Body of pancreas (tissue), 4 donors: Measurements from ENCODE around the gene CSF2RB. TPM values are rescaled to one million over a fixed set of nuclear protein-coding genes. Genes with fewer than 3 reads are reported as not detected.

Experiments used
- ATAC-seq: fragments of 150-250 bp; one replicate; pipeline ENCODE4 v1.9.1; 2016
- DNase-seq, 4 donors: peaks; one replicate each; pipeline ENCODE4 v3.0.0-alpha.2; 2019
- H3K27ac ChIP-seq, 4 donors: fragments of 200-600 bp; sonication (generic); 1 replicate in 3 of 4; 2 replicates in 1 of 4; pipeline versions ENCODE4 v1.5.1 to v1.6.1; 2016 to 2019; ENCODE audit warnings: mild to moderate bottlenecking in 1 of 4, mixed read lengths in 1 of 4, moderate library complexity in 1 of 4
- H3K27me3 ChIP-seq, 2 donors: fragments of 200-600 bp; sonication (generic); one replicate each; pipeline ENCODE4 v1.6.0; 2016; ENCODE audit warnings: mild to moderate bottlenecking in 1 of 2
- H3K36me3 ChIP-seq, 2 donors: fragments of 200-600 bp; sonication (generic); replicated peaks in 1 of 2; 2 replicates each; pipeline ENCODE4 v1.5.1; 2016; ENCODE audit warnings: low read depth in 2 of 2; ENCODE audit not compliant: insufficient read depth in 1 of 2
- H3K4me1 ChIP-seq: fragments of 200-600 bp; sonication (generic); one replicate; pipeline ENCODE4 v1.6.0; 2016
- H3K4me3 ChIP-seq, 2 donors: fragments of 200-600 bp; sonication (generic); 1 replicate in 1 of 2; 2 replicates in 1 of 2; pipeline ENCODE4 v1.5.1; 2016 to 2019
- H3K9me3 ChIP-seq, 3 donors: fragments of 200-600 bp; sonication (generic); 1 replicate in 2 of 3; 2 replicates in 1 of 3; pipeline ENCODE4 v1.5.1; 2016
- CTCF ChIP-seq, 7 experiments: fragments of 450-650 bp in 4 of 7; fragments of 200-600 bp in 3 of 7; sonication (generic) in 3 of 7; IDR thresholded peaks; one replicate each; pipeline ENCODE4 v1.5.1; 2016 to 2019; ENCODE audit warnings: antibody characterized with exemption in 7 of 7
- POLR2A ChIP-seq, 3 donors: fragments of 450-650 bp; IDR thresholded peaks; one replicate each; pipeline ENCODE4 v1.6.1; 2016; ENCODE audit warnings: antibody characterized with exemption in 3 of 3, mild to moderate bottlenecking in 2 of 3
- WGBS, 2 donors: methylation state at CpG; one replicate each; pipeline ENCODE4 v1.1.5; 2017; 5-methylcytosine and 5-hydroxymethylcytosine counted together
- intact Hi-C: fragments of 100-400 bp; cut with DNase I; formaldehyde crosslinking; loops from one replicate; pipeline ENCODE4 v1.15.1; 2023
- total RNA-seq, 2 donors: library from RNA; depleted of rRNA; stranded (reverse); fragments of >200 nt; gene quantifications; one replicate each; pipeline ENCODE4 v1.1.0, GENCODE V29; 2016

CSF2RB gene
- total RNA-seq, 2 donors from 2014 or later = 2.0 to 2.9 TPM

- no peaks in the 10 kb centered on the region for H3K4me1 ChIP-seq
- TF ChIP-seq CTCF (IDR thresholded peaks at IDR 0.05) = no peak
- no peak for TF ChIP-seq POLR2A (IDR thresholded peaks at IDR 0.05)
- ATAC-seq (no peak), DNase-seq (no peak)
- peaks cover 0 to 5% of the 10 kb centered on the region in 2 donors for H3K27me3 ChIP-seq
- no peaks in the 10 kb centered on the region for H3K9me3 ChIP-seq
- no peak overlapping the region for H3K27ac ChIP-seq
- intact Hi-C loops = no loop called here
- H3K36me3 ChIP-seq = no peaks in the 10 kb centered on the region
- H3K4me3 ChIP-seq = no peak overlapping the region
- whole genome bisulfite sequencing, 2 donors = 73 to 76% methylated on average over 7 of the region's 7 CpGs
These were observed 33.7 kb upstream of the CSF2RB start for GRCh38 chr22:36879775-36880174.

- 73 to 91% methylated on average over 1 of the region's 1 CpG for WGBS, 2 donors
- Histone ChIP-seq H3K27me3 (peaks cover 0 to 5% of the 10 kb centered on the region in 2 donors), H3K27ac (no peak overlapping the region), H3K4me3 (no peak overlapping the region), H3K4me1 (no peaks in the 10 kb centered on the region), H3K36me3 (no peaks in the 10 kb centered on the region), H3K9me3 (no peaks in the 10 kb centered on the region)
- no peak for TF ChIP-seq CTCF (IDR thresholded peaks at IDR 0.05)
- no peak for TF ChIP-seq POLR2A (IDR thresholded peaks at IDR 0.05)
- no peak for DNase-seq
- intact Hi-C loops = no loop called here
- ATAC-seq = no peak
These were observed 31.8 kb upstream of the CSF2RB start for GRCh38 chr22:36881504-36882245.

DNA sequence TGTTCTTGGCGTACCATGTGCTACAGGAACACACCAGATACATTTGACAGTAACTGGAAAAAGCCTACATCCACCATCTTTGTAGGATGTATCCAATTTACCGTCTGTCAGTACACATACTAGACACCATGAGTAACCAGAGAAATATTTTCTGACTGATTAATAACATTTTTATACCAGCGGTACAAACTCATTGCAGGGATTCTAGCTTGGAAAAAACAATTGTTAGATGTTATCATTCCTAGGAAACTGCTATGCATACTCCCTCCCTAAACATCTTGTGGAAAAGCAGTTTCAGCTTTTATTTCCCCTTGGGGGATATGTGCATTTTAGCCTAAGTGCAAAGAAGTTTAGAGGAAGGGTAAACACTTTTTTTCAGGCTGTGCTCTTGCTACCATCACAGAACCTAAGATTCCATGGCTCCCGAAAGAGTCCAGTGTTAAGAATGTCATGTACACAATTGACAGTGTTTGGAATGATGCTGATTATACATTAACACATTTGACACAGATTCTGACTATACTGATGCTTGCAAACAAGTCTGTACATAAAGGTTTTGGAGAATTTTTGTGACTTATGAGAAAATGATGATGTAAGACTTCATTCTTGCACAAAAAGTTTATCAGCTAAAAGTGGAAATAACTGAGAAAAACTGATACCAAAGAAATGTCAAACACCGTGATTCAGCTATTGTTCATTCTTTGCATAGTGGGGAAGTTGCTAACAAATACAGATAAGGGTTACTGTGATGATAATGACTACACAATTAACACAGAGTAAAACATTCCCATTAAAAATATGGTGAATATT is 28.9 kb upstream of the CSF2RB start:
- Histone ChIP-seq H3K36me3 (no peaks in the 10 kb centered on the region), H3K27ac (no peak overlapping the region), H3K4me1 (no peaks in the 10 kb centered on the region), H3K9me3 (no peaks in the 10 kb centered on the region), H3K4me3 (no peak overlapping the region), H3K27me3 (peaks cover 0 to 5% of the 10 kb centered on the region in 2 donors)
- ATAC-seq = no peak
- intact Hi-C loops = no loop called here
- no peak for DNase-seq
- TF ChIP-seq CTCF (IDR thresholded peaks at IDR 0.05) (no peak), POLR2A (IDR thresholded peaks at IDR 0.05) (no peak)
- WGBS, 2 donors = 52 to 53% methylated on average over 5 of the region's 5 CpGs

GRCh38 chr22:36885474-36885873 is 28.0 kb upstream of the CSF2RB start:
- 57 to 70% methylated on average over 5 to 7 of the region's 7 CpGs for WGBS, 2 donors
- H3K4me1 ChIP-seq = no peaks in the 10 kb centered on the region
- no peak overlapping the region for H3K4me3 ChIP-seq
- TF ChIP-seq POLR2A (IDR thresholded peaks at IDR 0.05) (no peak), CTCF (IDR thresholded peaks at IDR 0.05) (no peak)
- no peaks in the 10 kb centered on the region for H3K9me3 ChIP-seq
- intact Hi-C loops = no loop called here
- DNase-seq (no peak), ATAC-seq (no peak)
- H3K36me3 ChIP-seq = no peaks in the 10 kb centered on the region
- no peak overlapping the region for H3K27ac ChIP-seq
- no peaks in the 10 kb centered on the region for H3K27me3 ChIP-seq
